ENCODE data around the gene RPL10. TPM values are rescaled to one million over a fixed set of nuclear protein-coding genes. Genes with fewer than 3 reads are reported as not detected.

Gene RPL10
- total and polyA plus RNA-seq, 2 of the 8 experiments (the other 6 are each of a cell fraction or from before 2014, with no cell fraction given): 2,633 to 4,293 TPM

- Histone ChIP-seq H3K9ac (replicated peaks in 1 of 4; ENCODE audit: extremely low read depth in 1 of 4, low read depth in 3 of 4, low read length in 3 of 4) (peak overlapping the region in 2 of 4 experiments; percentile 13 to 23; a peak in 3 of 7 replicates), H4K8ac (ENCODE audit: extremely low read depth, insufficient read depth, low read length) (no peak overlapping the region; the same call in 1 of the 2 replicates), H3K23me2 (ENCODE audit: low read depth, low read length) (no peaks in the 10 kb centered on the region), H3K14ac (ENCODE audit: insufficient read length) (no peak overlapping the region), H4K91ac (replicated peaks; ENCODE audit: insufficient read length, low read length) (no peak overlapping the region), H4K5ac (ENCODE audit: insufficient read length, low read depth, low read length) (no peak overlapping the region), H4K20me1 (replicated peaks in 1 of 2; ENCODE audit: control insufficient read depth in 1 of 2, insufficient read depth in 2 of 2, low read length in 2 of 2) (no peaks in the 10 kb centered on the region), H3K4me1 (replicated peaks in 1 of 4; ENCODE audit: control insufficient read depth in 3 of 4, insufficient read depth in 4 of 4, low read length in 3 of 4) (peaks cover 2 to 11% (median 3%) of the 10 kb centered on the region in 4 experiments; a peak in 4 of 7 replicates), H2BK12ac (ENCODE audit: low read depth, low read length) (no peak overlapping the region), H2AFZ (ENCODE audit: low read length) (0 out of 2 replicates have a peak overlapping the region, but pooled peaks have one; percentile 62), H3K79me2 (ENCODE audit: control insufficient read depth in 1 of 2, insufficient read depth in 2 of 2, low read length in 2 of 2) (no peaks in the 10 kb centered on the region), H3K27ac (ENCODE audit: low read depth, low read length) (peak overlapping the region; percentile 1; the same call in 1 of the 2 replicates), H3K4me3 (ENCODE audit: extremely low read depth in 1 of 4, insufficient read depth in 2 of 4, low read depth in 3 of 4, low read length in 4 of 4) (peak overlapping the region; percentile 47 to 69 (median 62)), H3K9me3 (ENCODE audit: insufficient read depth in 2 of 2, low read depth in 1 of 2, low read length in 1 of 2) (no peaks in the 10 kb centered on the region), H3K36me3 (ENCODE audit: control insufficient read depth in 2 of 4, insufficient read depth in 4 of 4, low read length in 3 of 4) (peaks cover 0 to 5% (median 0%) of the 10 kb centered on the region in 4 experiments; a peak in 1 of 8 replicates), H3K79me1 (ENCODE audit: low read depth, low read length) (no peaks in the 10 kb centered on the region), H2BK5ac (ENCODE audit: low read depth, low read length) (no peak overlapping the region), H3K4me2 (ENCODE audit: insufficient read depth in 1 of 2, low read depth in 2 of 2, low read length in 2 of 2) (peak overlapping the region; percentile 44 to 65), H2BK120ac (replicated peaks; ENCODE audit: low read depth, low read length) (no peak overlapping the region), H3K56ac (replicated peaks; ENCODE audit: insufficient read length, low read depth, low read length) (no peak overlapping the region), H2BK15ac (ENCODE audit: low read length) (no peak overlapping the region), H3K4ac (replicated peaks; ENCODE audit: insufficient read length, low read depth, low read length) (peak overlapping the region; percentile 32), H3K27me3 (replicated peaks in 1 of 4; ENCODE audit: control insufficient read depth in 3 of 4, extremely low read depth in 1 of 4, insufficient read depth in 3 of 4, low read length in 3 of 4) (no peaks in the 10 kb centered on the region), H3K23ac (ENCODE audit: insufficient read length) (no peak overlapping the region), H2AK5ac (ENCODE audit: low read depth, low read length) (no peak overlapping the region), H2BK20ac (ENCODE audit: low read length) (no peak overlapping the region), H3K18ac (ENCODE audit: extremely low read depth, low read length) (no peak overlapping the region)
- no peak for FAIRE-seq
- peak in 1 of 2 experiments; percentile 78 for DNase-seq (ENCODE audit: low read depth in 1 of 2, low spot score in 2 of 2)
- no peak for TF ChIP-seq BRCA1 (IDR thresholded peaks at IDR 0.05; ENCODE audit: low read depth, low read length)
- no peak for TF ChIP-seq JUN (IDR thresholded peaks at IDR 0.05; ENCODE audit: low read depth, low read length)
- 0 out of 2 replicates have a peak, but pooled peaks have one; percentile 37 for TF ChIP-seq TAF1 (IDR thresholded peaks at IDR 0.05; ENCODE audit: low read depth, low read length)
- TF ChIP-seq, protein P1, sequence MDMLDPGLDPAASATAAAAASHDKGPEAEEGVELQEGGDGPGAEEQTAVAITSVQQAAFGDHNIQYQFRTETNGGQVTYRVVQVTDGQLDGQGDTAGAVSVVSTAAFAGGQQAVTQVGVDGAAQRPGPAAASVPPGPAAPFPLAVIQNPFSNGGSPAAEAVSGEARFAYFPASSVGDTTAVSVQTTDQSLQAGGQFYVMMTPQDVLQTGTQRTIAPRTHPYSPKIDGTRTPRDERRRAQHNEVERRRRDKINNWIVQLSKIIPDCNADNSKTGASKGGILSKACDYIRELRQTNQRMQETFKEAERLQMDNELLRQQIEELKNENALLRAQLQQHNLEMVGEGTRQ (IDR thresholded peaks at IDR 0.05; ENCODE audit: low read length): 0 out of 2 replicates have a peak, but pooled peaks have one; percentile 11
- TF ChIP-seq RBBP5 (IDR thresholded peaks at IDR 0.05; ENCODE audit: borderline replicate concordance, low read depth, low read length): no peak
- TF ChIP-seq MAX (IDR thresholded peaks at IDR 0.05): 0 out of 2 replicates have a peak, but pooled peaks have one; percentile 35
- no peak for TF ChIP-seq SRF (IDR thresholded peaks at IDR 0.05; ENCODE audit: low read depth, low read length)
- TF ChIP-seq FOSL1 (IDR thresholded peaks at IDR 0.05; ENCODE audit: insufficient read depth, low read depth, low read length): no peak
- TF ChIP-seq CHD1 (IDR thresholded peaks at IDR 0.05; ENCODE audit: low read depth, low read length): no peak
- TF ChIP-seq, protein P2, sequence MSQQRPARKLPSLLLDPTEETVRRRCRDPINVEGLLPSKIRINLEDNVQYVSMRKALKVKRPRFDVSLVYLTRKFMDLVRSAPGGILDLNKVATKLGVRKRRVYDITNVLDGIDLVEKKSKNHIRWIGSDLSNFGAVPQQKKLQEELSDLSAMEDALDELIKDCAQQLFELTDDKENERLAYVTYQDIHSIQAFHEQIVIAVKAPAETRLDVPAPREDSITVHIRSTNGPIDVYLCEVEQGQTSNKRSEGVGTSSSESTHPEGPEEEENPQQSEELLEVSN (IDR thresholded peaks at IDR 0.05): 0 out of 2 replicates have a peak, but pooled peaks have one; percentile 11
- no peak for TF ChIP-seq HDAC2 (IDR thresholded peaks at IDR 0.05; ENCODE audit: borderline replicate concordance in 1 of 2, low read depth in 2 of 2, low read length in 2 of 2)
- ChIA-PET POLR2A (ENCODE audit: partially characterized antibody) (interaction anchor here (0.7 to 6.4 kb wide), 5 partner anchors 9 to 46 kb away, joined by 3 to 124 read pairs (median 4); partner anchors contain the start of gene RPL10), CTCF (ENCODE audit: partially characterized antibody) (interaction anchor here (1.1 kb wide), 1 partner anchor 29 kb away, joined by 4 read pairs; no protein-coding TSS in a partner anchor)
- WGBS, 2 experiments (ENCODE audit: extremely low coverage in 1 of 2, insufficient coverage in 1 of 2, insufficient read length in 1 of 2, insufficient replicate concordance in 2 of 2, low coverage in 1 of 2, low lambda C conversion rate in 2 of 2, missing lambda C conversion rate in 1 of 2): 12% methylated on average over 5 of the region's 29 CpGs; no CpG with 5 or more reads in 1 of the 2 experiments
Observed at GRCh38 chrX:154411981-154412340, 13.8 kb downstream of the RPL10 start.
